ENCODE measurements around the gene TCTN2. TPM values are rescaled to one million over a fixed set of nuclear protein-coding genes. Genes with fewer than 3 reads are reported as not detected.
A peak's percentile ranks its signal among the peaks of the same experiment; 100 is the strongest.

Gene TCTN2
- total RNA-seq, 2 donors from 2014 or later: 4.6 to 8.7 TPM

GRCh38 chr12:123705935-123706334 is 35.0 kb downstream of the TCTN2 start:
- DNase-seq (ENCODE audit: low spot score): no peak

GRCh38 chr12:123707466-123707865 is 36.6 kb downstream of the TCTN2 start:
- Histone ChIP-seq H3K27me3 (replicated peaks; ENCODE audit: insufficient read depth) (no peaks in the 10 kb centered on the region), H3K9me3 (no peaks in the 10 kb centered on the region), H3K36me3 (peaks cover 6% of the 10 kb centered on the region), H3K27ac (no peak overlapping the region), H3K4me1 (ENCODE audit: control insufficient read depth in 1 of 2, low read depth in 2 of 2) (no peaks in the 10 kb centered on the region), H3K4me3 (no peak overlapping the region)
- ATAC-seq (ENCODE audit: insufficient number of reproducible peaks, low FRiP score, low read depth) (no peak), DNase-seq (ENCODE audit: low spot score) (no peak)
- TF ChIP-seq, protein P1, sequence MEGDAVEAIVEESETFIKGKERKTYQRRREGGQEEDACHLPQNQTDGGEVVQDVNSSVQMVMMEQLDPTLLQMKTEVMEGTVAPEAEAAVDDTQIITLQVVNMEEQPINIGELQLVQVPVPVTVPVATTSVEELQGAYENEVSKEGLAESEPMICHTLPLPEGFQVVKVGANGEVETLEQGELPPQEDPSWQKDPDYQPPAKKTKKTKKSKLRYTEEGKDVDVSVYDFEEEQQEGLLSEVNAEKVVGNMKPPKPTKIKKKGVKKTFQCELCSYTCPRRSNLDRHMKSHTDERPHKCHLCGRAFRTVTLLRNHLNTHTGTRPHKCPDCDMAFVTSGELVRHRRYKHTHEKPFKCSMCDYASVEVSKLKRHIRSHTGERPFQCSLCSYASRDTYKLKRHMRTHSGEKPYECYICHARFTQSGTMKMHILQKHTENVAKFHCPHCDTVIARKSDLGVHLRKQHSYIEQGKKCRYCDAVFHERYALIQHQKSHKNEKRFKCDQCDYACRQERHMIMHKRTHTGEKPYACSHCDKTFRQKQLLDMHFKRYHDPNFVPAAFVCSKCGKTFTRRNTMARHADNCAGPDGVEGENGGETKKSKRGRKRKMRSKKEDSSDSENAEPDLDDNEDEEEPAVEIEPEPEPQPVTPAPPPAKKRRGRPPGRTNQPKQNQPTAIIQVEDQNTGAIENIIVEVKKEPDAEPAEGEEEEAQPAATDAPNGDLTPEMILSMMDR (IDR thresholded peaks at IDR 0.05): no peak

More at GRCh38 chr12:123705935-123706334, 35.0 kb downstream of the TCTN2 start:
- Histone ChIP-seq H3K4me3 (no peak overlapping the region), H3K9me3 (no peaks in the 10 kb centered on the region), H3K4me1 (ENCODE audit: control insufficient read depth in 1 of 2, low read depth in 2 of 2) (no peaks in the 10 kb centered on the region), H3K27me3 (replicated peaks; ENCODE audit: insufficient read depth) (no peaks in the 10 kb centered on the region), H3K36me3 (peaks cover 8% of the 10 kb centered on the region), H3K27ac (no peak overlapping the region)
- TF ChIP-seq, protein P1 (IDR thresholded peaks at IDR 0.05): no peak
- ATAC-seq (ENCODE audit: insufficient number of reproducible peaks, low FRiP score, low read depth): no peak

DNA sequence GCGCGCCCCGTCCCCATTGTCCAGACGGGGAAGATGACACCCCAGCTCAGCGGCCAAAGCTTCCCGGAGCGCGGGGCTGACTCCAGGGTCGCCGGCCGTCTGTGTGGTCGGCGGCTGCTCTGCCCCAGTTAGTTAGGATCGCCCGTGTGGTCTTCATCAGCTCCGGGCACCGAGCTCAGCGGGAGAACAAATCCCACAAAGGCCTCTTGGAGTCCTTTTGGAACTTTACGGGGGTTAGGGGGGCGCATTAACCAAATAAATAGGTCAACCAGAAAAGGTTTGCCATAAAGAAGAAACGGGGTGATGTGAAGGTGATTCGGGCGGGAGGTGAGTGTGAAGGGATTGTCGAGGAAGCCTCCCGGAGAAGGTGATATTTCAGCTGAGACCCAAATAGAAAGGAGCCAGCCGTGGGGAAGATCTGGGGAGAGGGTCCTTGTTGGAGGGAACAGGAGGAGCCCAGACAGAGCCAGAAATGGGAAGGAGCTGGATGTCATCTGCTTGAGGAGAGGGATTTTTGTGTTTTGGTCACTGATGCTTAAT is 41.9 kb downstream of the TCTN2 start:
- ATAC-seq (ENCODE audit: insufficient number of reproducible peaks, low FRiP score, low read depth) (no peak), DNase-seq (ENCODE audit: low spot score) (no peak)
- TF ChIP-seq, protein P1 (IDR thresholded peaks at IDR 0.05): no peak
- Histone ChIP-seq H3K27me3 (replicated peaks; ENCODE audit: insufficient read depth) (no peaks in the 10 kb centered on the region), H3K27ac (peak overlapping the region in 1 of 2 donors; percentile 34), H3K9me3 (no peaks in the 10 kb centered on the region), H3K4me3 (peak overlapping the region; percentile 86), H3K4me1 (ENCODE audit: control insufficient read depth in 1 of 2, low read depth in 2 of 2) (peaks cover 10 to 21% of the 10 kb centered on the region in 2 donors), H3K36me3 (no peaks in the 10 kb centered on the region)

DNA sequence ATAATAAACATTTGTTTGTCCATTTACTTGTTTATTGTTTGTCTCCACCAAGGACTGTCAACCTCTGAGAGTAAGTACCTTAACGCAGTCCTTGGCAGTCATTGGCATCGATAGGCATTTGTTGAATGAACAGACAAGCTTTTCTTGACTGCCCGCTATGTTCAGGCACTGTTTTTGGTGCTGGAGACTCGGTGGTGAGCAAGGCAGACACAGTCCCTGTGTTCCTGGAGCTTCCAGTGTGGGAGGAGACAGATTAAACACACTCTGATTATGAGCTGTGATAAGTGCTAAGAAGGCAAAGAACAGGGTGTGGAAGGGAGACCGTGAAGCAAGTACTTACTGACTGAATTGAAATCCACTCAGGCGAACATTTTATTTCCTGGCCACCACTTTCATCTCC is 42.5 kb downstream of the TCTN2 start:
- H3K9me3 ChIP-seq: no peaks in the 10 kb centered on the region
- DNase-seq (ENCODE audit: low spot score) (no peak), ATAC-seq (ENCODE audit: insufficient number of reproducible peaks, low FRiP score, low read depth) (no peak)
- peak overlapping the region; percentile 86 for H3K4me3 ChIP-seq
- TF ChIP-seq, protein P1 (IDR thresholded peaks at IDR 0.05): no peak
- no peaks in the 10 kb centered on the region for H3K36me3 ChIP-seq
- no peaks in the 10 kb centered on the region for H3K27me3 ChIP-seq (replicated peaks; ENCODE audit: insufficient read depth)
- peaks cover 10 to 21% of the 10 kb centered on the region in 2 donors for H3K4me1 ChIP-seq (ENCODE audit: control insufficient read depth in 1 of 2, low read depth in 2 of 2)
- H3K27ac ChIP-seq: no peak overlapping the region

- Histone ChIP-seq H3K4me3 (peak overlapping the region; percentile 86), H3K27ac (no peak overlapping the region), H3K4me1 (ENCODE audit: control insufficient read depth in 1 of 2, low read depth in 2 of 2) (peaks cover 10 to 21% of the 10 kb centered on the region in 2 donors), H3K9me3 (no peaks in the 10 kb centered on the region), H3K36me3 (peaks cover under 1% of the 10 kb centered on the region), H3K27me3 (replicated peaks; ENCODE audit: insufficient read depth) (no peaks in the 10 kb centered on the region)
- DNase-seq (ENCODE audit: low spot score) (no peak), ATAC-seq (ENCODE audit: insufficient number of reproducible peaks, low FRiP score, low read depth) (no peak)
- TF ChIP-seq, protein P1 (IDR thresholded peaks at IDR 0.05): no peak
Observed at GRCh38 chr12:123713823-123714585, 43.1 kb downstream of the TCTN2 start.
